HG03469 (cell line): ENCODE data around the gene ZNHIT1.
"Not testable (repeated sequence)": the region's sequence is repeated elsewhere in the genome, so short reads cannot be mapped to it uniquely, and the experiment has no call there.

Source experiments
- ATAC-seq: cut with Tn5 transposase; IDR thresholded peaks from one replicate; pipeline ENCODE4 v1.9.1; 2021; ENCODE audit warnings: mild to moderate bottlenecking, moderate library complexity, moderate number of reproducible peaks; ENCODE audit not compliant: unreplicated experiment

The ZNHIT1 gene

GRCh38 chr7:101186844-101187428, 31.0 kb upstream of the ZNHIT1 start:
- ATAC-seq, result no peak

GRCh38 chr7:101189109-101189508, 28.9 kb upstream of the ZNHIT1 start:
- ATAC-seq, result no peak

GRCh38 chr7:101195884-101196283, 22.1 kb upstream of the ZNHIT1 start:
- ATAC-seq, result no peak

GRCh38 chr7:101197991-101198390, 20.0 kb upstream of the ZNHIT1 start:
- no peak for ATAC-seq

- ATAC-seq, result no peak
Observed at GRCh38 chr7:101198476-101198875, 19.5 kb upstream of the ZNHIT1 start.

- not testable (repeated sequence) for ATAC-seq
Observed at GRCh38 chr7:101199522-101199921, 18.4 kb upstream of the ZNHIT1 start.

- no peak for ATAC-seq
Observed at GRCh38 chr7:101200504-101200861, 17.5 kb upstream of the ZNHIT1 start.

- ATAC-seq, result no peak
Observed at GRCh38 chr7:101200862-101201599, 16.9 kb upstream of the ZNHIT1 start, which contains the start of gene MOGAT3. Gene MOGAT3 (minus strand): TSS chr7:101201036. CDS start chr7:101200854, 182 bp downstream.

- no peak for ATAC-seq
Observed at GRCh38 chr7:101201695-101202602, 16.0 kb upstream of the ZNHIT1 start.

- ATAC-seq, result no peak
Observed at GRCh38 chr7:101202603-101202918, 15.4 kb upstream of the ZNHIT1 start.

- ATAC-seq, result not testable (repeated sequence)
Observed at GRCh38 chr7:101203740-101204738, 13.9 kb upstream of the ZNHIT1 start.

- no peak for ATAC-seq
Observed at GRCh38 chr7:101205901-101206664, 11.9 kb upstream of the ZNHIT1 start.

- no peak for ATAC-seq
Observed at GRCh38 chr7:101206665-101207042, 11.3 kb upstream of the ZNHIT1 start.

GRCh38 chr7:101207459-101207858, 10.5 kb upstream of the ZNHIT1 start:
- no peak for ATAC-seq

- ATAC-seq, result no peak
Observed at GRCh38 chr7:101208794-101209193, 9.2 kb upstream of the ZNHIT1 start.

- no peak for ATAC-seq
Observed at GRCh38 chr7:101210143-101210542, 7.8 kb upstream of the ZNHIT1 start.

GRCh38 chr7:101211501-101211900, 6.5 kb upstream of the ZNHIT1 start:
- ATAC-seq, result no peak

GRCh38 chr7:101212014-101212413, 6.0 kb upstream of the ZNHIT1 start:
- no peak for ATAC-seq

GRCh38 chr7:101216001-101216859, 1.7 kb upstream of the ZNHIT1 start:
- no peak for ATAC-seq
